Peyer's patch (tissue), 4 donors: Measurements from ENCODE around the gene TERT. TPM values are rescaled to one million over a fixed set of nuclear protein-coding genes. Genes with fewer than 3 reads are reported as not detected.

Source experiments
- DNase-seq, 3 donors: peaks; one replicate each; pipeline ENCODE4 v3.0.0-alpha.2; 2017 to 2019
- H3K27ac ChIP-seq, 4 donors: fragments of 200-600 bp; sonication (generic); one replicate each; pipeline ENCODE4 v1.5.1; 2016 to 2019
- H3K27me3 ChIP-seq, 2 donors: fragments of 200-600 bp; sonication (generic); one replicate each; pipeline ENCODE4 v1.5.1; 2019
- H3K36me3 ChIP-seq, 3 donors: fragments of 200-600 bp; sonication (generic); one replicate each; pipeline ENCODE4 v1.5.1; 2016 to 2019
- H3K4me1 ChIP-seq, 4 donors: fragments of 200-600 bp; sonication (generic); one replicate each; pipeline ENCODE4 v1.5.1; 2016 to 2019
- H3K4me3 ChIP-seq, 4 donors: fragments of 200-600 bp; sonication (generic); 1 replicate in 3 of 4; 2 replicates in 1 of 4; pipeline ENCODE4 v1.5.1; 2016 to 2019; ENCODE audit warnings: mild to moderate bottlenecking in 1 of 4
- H3K9me3 ChIP-seq, 4 donors: fragments of 200-600 bp; sonication (generic); one replicate each; pipeline ENCODE4 v1.5.1; 2016 to 2019; ENCODE audit warnings: mild to moderate bottlenecking in 1 of 4
- CTCF ChIP-seq, 6 experiments: fragments of 450-650 bp in 4 of 6; fragments of 200-600 bp in 2 of 6; sonication (generic) in 1 of 6; IDR thresholded peaks; one replicate each; pipeline ENCODE4 v1.5.1; 2017 to 2019; ENCODE audit warnings: antibody characterized with exemption in 6 of 6, mild to moderate bottlenecking in 3 of 6, moderate library complexity in 1 of 6
- POLR2A ChIP-seq, 2 donors: fragments of 450-650 bp; IDR thresholded peaks; one replicate each; pipeline ENCODE4 v1.5.1; 2017; ENCODE audit warnings: antibody characterized with exemption in 2 of 2, mild to moderate bottlenecking in 2 of 2, moderate library complexity in 2 of 2
- total RNA-seq, 4 donors: library from RNA; depleted of rRNA; stranded (reverse); fragments of >200 nt; gene quantifications; one replicate each; pipeline ENCODE4 v1.1.0, GENCODE V29; 2016

Gene TERT
- total RNA-seq, 4 donors from 2014 or later: 0.70 to 6.6 (median 1.6) TPM

GRCh38 chr5:1227667-1228066 lies 67.2 kb downstream of the TERT start:
- no peaks in the 10 kb centered on the region for H3K36me3 ChIP-seq
- no peak for DNase-seq
- no peaks in the 10 kb centered on the region for H3K9me3 ChIP-seq
- H3K27me3 ChIP-seq: no peaks in the 10 kb centered on the region
- H3K27ac ChIP-seq: no peak overlapping the region
- TF ChIP-seq CTCF (IDR thresholded peaks at IDR 0.05): no peak
- no peak for TF ChIP-seq POLR2A (IDR thresholded peaks at IDR 0.05)
- H3K4me3 ChIP-seq: no peak overlapping the region
- no peaks in the 10 kb centered on the region for H3K4me1 ChIP-seq

GRCh38 chr5:1226839-1227581 lies 67.9 kb downstream of the TERT start:
- H3K27me3 ChIP-seq: no peaks in the 10 kb centered on the region
- H3K9me3 ChIP-seq: no peaks in the 10 kb centered on the region
- no peak for DNase-seq
- TF ChIP-seq CTCF (IDR thresholded peaks at IDR 0.05): no peak
- TF ChIP-seq POLR2A (IDR thresholded peaks at IDR 0.05): no peak
- no peak overlapping the region for H3K4me3 ChIP-seq
- no peak overlapping the region for H3K27ac ChIP-seq
- no peaks in the 10 kb centered on the region for H3K4me1 ChIP-seq
- H3K36me3 ChIP-seq: no peaks in the 10 kb centered on the region

GRCh38 chr5:1226231-1226630 lies 68.6 kb downstream of the TERT start:
- no peak overlapping the region for H3K4me3 ChIP-seq
- peaks cover 0 to 4% (median 0%) of the 10 kb centered on the region in 3 donors for H3K36me3 ChIP-seq
- TF ChIP-seq POLR2A (IDR thresholded peaks at IDR 0.05) (no peak), CTCF (IDR thresholded peaks at IDR 0.05) (no peak)
- H3K4me1 ChIP-seq: no peaks in the 10 kb centered on the region
- DNase-seq: no peak
- no peaks in the 10 kb centered on the region for H3K9me3 ChIP-seq
- no peak overlapping the region for H3K27ac ChIP-seq
- no peaks in the 10 kb centered on the region for H3K27me3 ChIP-seq

- Histone ChIP-seq H3K27ac (no peak within 1 kb of the TSS), H3K36me3 (peaks cover 0 to 4% (median 0%) of the 10 kb centered on the region in 3 donors), H3K27me3 (no peaks in the 10 kb centered on the region), H3K9me3 (no peaks in the 10 kb centered on the region), H3K4me1 (no peaks in the 10 kb centered on the region), H3K4me3 (no peak within 1 kb of the TSS)
- DNase-seq: no peak
- TF ChIP-seq POLR2A (IDR thresholded peaks at IDR 0.05) (no peak), CTCF (IDR thresholded peaks at IDR 0.05) (no peak)
These were observed 69.8 kb downstream of the TERT start, which contains the start of gene SLC6A18 for GRCh38 chr5:1225081-1225480. Gene SLC6A18 (plus strand): TSS chr5:1225381. CDS start chr5:1225478, 97 bp downstream.

- no peaks in the 10 kb centered on the region for H3K27me3 ChIP-seq
These were observed 70.2 kb downstream of the TERT start for GRCh38 chr5:1224631-1225030.

More at GRCh38 chr5:1224631-1225030, 70.2 kb downstream of the TERT start:
- no peak overlapping the region for H3K4me3 ChIP-seq
- H3K4me1 ChIP-seq: no peaks in the 10 kb centered on the region
- DNase-seq: no peak
- H3K9me3 ChIP-seq: no peaks in the 10 kb centered on the region
- no peak for TF ChIP-seq CTCF (IDR thresholded peaks at IDR 0.05)
- no peak for TF ChIP-seq POLR2A (IDR thresholded peaks at IDR 0.05)
- H3K27ac ChIP-seq: no peak overlapping the region
- peaks cover 0 to 4% (median 0%) of the 10 kb centered on the region in 3 donors for H3K36me3 ChIP-seq
